GM12801 (cell line): ENCODE results near the gene PEA15.

ENCODE experiments used
- TF ChIP-seq, protein P1 (sequence below): IDR thresholded peaks from one replicate; pipeline ENCODE4 v1.5.1; 2011; ENCODE audit warnings: control low read depth; ENCODE audit not compliant: insufficient read length; ENCODE audit errors: extremely low read depth

PEA15 gene

DNA sequence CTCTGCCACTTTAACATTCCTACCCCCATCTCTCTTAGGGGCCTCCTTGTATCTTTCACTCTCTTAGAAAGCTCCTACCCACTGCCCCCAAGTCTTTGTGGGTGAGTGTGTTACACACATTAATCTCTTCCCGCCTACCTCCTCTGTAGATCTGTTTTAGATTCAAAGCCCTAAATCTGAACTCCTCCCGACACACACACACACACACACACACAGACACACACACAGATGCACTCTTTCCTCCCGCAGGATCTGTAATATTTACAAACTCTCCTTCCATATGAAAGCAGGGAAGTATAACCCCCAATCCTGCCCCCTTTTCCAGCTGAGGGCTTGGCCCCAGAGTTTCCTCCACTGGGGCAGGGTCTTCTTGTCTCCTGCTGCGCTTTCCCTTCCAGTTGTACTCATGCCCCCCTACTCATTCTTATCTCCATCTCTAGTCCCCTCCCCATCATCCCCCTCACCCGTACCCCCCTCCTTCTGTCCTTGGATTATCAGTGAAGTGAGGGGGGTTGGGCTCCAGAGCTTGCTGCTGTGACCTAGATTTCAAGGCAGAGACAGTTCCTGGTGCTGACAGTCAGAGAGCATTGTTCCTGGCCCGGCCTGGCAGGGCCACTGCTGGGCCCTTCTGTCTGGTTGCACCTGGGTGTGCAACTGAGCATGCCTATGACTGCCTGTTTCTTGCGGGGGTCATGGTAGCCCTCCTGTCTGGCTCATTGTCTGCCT is 4.3 kb downstream of the PEA15 start:
- TF ChIP-seq, protein P1, sequence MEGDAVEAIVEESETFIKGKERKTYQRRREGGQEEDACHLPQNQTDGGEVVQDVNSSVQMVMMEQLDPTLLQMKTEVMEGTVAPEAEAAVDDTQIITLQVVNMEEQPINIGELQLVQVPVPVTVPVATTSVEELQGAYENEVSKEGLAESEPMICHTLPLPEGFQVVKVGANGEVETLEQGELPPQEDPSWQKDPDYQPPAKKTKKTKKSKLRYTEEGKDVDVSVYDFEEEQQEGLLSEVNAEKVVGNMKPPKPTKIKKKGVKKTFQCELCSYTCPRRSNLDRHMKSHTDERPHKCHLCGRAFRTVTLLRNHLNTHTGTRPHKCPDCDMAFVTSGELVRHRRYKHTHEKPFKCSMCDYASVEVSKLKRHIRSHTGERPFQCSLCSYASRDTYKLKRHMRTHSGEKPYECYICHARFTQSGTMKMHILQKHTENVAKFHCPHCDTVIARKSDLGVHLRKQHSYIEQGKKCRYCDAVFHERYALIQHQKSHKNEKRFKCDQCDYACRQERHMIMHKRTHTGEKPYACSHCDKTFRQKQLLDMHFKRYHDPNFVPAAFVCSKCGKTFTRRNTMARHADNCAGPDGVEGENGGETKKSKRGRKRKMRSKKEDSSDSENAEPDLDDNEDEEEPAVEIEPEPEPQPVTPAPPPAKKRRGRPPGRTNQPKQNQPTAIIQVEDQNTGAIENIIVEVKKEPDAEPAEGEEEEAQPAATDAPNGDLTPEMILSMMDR = no peak

DNA sequence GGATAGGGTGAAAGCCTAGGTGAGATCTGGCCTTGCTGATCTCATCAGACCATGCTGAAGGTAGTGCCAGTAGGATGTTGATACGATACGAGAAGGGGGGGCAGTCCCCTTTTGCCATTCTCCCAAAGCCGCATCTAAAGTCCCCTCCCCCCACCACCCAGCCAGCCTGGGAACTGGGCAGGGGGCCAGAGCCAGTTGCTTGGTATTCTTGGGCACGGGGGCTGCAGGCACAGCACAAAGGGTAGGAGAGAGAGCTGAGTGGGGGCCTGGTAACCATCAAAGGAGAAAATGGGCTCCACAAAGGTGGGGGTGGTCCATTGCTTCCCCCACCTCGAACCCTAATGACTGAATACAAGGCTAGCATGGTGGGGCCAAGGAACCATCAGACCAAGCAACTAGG is 5.4 kb downstream of the PEA15 start:
- TF ChIP-seq, protein P1 = no peak

DNA sequence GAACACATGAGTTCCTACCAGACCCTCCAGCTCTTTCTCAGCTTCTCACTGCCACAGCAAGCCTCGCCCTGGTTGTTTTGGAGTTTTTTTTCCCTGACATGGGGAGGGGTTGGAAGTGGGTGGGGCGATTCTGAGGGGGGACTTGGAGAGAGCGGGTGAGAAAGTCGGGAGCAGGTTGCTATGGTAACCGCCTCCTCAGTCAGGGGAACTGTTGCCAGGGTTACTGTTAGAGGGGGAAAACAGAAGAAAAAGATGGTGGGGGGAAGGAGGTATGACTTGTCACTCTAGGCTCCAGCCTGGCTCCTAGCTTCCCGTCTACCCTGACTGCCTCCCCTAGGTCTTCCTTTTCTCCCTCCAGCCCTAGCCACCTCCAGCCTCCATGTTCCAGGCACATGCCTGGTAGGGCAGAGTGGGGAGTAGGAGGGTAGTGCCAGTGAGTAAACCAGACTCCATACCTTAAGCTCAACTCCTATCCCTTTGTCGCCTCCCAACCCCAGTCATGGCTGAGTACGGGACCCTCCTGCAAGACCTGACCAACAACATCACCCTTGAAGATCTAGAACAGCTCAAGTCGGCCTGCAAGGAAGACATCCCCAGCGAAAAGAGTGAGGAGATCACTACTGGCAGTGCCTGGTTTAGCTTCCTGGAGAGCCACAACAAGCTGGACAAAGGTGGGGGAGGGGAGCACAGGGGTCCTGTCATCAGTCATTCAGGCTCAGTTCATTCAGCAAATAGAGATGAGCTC is 6.0 kb downstream of the PEA15 start:
- TF ChIP-seq, protein P1 = no peak

DNA sequence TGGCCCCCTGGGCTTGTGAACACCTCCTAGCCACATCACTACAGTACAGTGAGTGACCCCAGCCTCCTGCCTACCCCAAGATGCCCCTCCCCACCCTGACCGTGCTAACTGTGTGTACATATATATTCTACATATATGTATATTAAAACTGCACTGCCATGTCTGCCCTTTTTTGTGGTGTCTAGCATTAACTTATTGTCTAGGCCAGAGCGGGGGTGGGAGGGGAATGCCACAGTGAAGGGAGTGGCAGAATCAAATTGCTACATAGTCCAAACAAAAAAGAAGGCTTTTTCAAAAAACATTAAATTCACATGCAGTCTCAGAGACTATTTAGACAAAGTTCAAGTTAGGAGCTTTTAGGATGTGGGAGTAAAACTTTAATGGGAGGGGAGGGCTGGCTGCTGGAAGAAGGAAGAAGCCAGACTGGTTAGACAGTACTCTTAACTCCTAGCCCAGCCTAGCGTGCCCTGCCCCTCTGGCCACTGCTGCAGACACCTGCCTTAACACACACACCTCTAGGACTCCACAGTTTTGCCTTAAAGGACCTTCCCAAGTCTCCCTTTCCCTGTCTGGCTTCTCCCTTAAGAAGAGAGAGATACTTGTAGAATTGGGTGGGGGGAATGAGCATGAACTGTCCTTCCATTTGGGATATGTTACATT is 9.4 kb downstream of the PEA15 start:
- TF ChIP-seq, protein P1 = no peak

DNA sequence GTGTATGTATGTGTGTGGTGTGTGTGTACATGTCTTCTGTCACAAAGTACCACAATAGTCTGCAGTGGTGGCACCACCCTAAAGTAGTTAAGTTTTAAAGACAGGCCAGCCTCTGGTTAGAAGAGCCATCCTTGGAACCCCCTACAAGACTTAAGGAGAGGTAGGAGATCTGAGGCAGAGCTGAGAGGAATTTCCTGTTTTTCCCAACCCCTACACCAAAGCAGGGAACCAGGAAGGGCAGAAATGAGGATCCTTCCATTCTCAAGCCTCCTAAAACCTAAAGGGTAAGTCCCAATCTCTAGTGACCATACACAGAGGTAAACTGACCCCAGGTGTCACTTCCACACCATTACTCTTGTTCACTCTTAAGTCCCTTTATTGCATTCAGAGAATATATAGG is 11.1 kb downstream of the PEA15 start:
- TF ChIP-seq, protein P1 = no peak

DNA sequence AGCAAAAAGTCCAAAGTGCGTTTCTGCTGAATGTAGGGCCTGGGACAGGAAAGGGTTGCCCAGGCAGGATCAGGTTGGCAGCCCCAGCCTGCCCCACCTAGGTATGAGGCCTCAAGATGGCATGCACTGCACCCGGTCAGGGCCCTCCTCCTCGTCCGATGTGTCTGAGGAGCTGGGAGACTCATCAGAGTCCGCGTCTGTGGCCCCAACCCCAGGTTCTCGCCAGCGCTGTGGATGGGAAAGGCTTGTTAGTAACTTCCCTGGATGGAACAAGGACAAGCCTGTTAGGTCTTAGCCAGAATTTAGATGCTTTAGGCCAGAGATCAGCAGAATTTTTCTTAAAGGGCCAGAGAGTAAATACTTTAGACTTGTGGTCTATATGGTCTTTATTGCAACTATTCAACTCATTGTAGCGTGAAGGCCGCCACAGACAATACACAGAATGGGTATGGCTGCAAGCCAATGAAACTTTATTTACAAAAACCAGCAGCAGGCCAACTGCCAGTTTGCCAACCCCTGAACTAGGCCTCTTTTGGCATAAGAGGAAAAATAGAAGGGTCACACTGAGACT is 12.4 kb downstream of the PEA15 start:
- TF ChIP-seq, protein P1 = no peak

DNA sequence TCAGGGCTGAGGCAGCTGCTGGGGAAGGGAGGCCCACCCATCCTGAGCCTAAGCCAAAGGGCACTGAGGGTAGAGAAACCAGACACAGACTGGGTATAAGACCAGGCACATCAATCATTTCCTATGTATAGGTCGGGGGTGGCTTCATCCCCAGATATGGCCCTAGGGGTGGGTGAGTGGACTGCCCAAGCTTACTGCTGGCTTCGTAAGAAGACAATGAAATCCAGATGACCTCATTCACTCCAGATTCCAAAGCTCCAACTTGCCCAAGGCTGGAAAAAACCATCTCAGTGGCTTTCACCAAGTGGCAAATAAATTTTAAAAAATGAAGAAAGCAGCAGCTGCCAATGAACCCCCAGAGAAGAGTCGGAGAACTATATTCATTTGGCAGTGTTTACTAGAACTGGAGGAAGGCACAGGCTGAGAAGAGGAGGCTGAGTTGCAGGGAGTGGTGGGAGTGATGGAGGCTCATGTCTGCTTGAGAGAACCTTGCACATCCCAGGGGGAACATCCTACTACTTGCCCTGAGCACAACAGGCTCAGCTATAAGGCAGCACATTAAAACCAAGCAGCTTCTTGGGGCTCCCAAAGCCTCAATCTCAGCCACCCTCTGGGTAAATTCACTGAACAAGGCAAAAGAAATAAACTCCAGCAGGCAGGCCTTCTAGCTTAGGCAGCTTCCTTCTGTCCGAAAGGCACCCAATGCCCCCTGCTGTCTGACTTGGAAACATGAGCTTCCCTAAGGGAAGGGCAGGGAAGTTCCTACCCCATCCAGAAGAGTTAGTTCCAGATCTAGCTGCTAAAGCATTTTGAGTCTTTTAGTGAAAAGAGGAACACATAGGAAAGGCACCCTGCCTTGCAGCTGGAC is 14.1 kb downstream of the PEA15 start:
- TF ChIP-seq, protein P1 = no peak
